Measurements from ENCODE around the gene LHX5.
A peak's percentile ranks its signal among the peaks of the same experiment; 100 is the strongest.

The LHX5 gene

DNA sequence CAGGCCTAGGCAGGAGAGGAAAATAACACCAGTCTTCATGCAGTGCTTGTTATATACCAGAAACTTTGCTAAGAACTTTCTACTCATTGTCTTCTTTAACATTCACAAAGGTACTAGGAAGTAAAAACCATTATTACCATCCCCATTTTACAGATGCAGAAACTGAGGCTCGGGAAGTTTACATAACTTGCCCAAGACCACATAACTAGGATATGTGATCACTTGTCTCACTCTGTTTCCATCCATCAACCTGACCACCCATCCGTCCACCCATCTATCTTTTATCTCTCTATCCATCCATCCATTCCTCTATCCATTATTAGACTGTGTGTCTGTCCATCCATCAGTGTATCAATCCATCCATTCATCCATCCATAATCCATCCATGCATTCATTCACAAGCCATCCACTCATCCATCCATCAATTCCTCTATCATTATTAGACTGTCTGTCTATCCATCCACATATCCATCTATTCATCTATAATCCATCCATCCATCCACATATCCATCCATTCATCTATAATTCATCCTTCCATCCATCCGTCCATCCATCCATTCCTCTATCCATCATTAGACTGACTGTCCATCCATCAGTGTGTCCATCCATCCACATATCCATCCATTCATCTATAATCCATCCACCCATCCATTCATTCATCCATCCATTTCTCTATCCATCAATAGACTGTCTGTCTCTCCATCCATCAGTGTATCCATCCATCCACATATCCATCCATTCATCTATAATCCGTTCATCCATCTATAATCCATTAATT, 33.0 kb downstream of the LHX5 start:
- no peak for DNase-seq

DNA sequence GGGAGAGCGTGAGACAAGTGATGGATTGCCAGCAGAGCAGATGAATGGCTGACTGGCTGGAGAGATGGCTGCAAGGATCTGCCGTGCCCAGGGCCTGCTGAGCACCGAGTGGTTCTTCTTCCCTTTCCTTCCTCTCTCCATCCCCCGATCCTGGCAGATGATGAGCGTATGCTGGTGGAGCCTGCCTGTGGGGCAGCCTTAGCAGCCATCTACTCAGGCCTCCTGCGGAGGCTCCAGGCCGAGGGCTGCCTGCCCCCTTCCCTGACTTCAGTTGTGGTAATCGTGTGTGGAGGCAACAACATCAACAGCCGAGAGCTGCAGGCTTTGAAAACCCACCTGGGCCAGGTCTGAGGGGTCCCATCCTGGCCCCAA, 34.0 kb downstream of the LHX5 start:
- DNase-seq, result no peak

DNA sequence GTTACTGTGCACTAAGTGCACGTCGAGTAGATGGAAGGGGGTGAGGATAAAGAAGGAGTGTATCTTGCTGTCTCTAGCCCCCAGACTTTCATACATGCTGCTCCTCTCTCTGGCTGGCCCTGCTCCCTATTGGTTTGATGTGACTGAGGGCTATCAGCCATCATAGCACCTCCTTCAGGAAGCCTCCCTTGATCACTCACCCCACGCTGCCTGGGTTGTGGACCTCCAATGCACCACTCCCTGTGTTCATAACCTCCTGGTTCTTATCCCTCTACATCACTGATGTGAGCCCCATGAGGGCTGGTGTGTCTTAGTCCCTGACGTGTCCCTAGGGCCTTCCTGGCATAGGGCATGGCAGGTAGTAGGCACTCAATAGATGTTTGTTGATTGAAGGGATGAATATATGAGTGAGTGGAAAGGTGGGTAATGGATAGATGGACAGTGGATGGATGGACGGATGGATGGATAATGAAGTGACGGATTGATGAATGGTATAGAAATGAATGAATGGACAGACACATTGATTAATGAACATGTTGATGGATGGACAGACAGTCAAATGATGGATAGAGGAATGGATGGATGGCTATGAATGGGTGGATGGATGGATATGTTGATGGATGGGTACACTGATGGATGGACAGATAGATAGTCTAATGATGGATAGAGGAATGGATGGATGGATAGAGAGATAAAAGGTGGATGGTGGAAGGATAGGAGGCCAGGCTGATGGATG, 34.5 kb downstream of the LHX5 start:
- no peak for DNase-seq

- DNase-seq, result no peak
These were observed 35.1 kb downstream of the LHX5 start for GRCh38 chr12:113436586-113436985.

- no peak for DNase-seq
These were observed 36.3 kb downstream of the LHX5 start for GRCh38 chr12:113435367-113435766.

- DNase-seq, result no peak
These were observed 38.7 kb downstream of the LHX5 start for GRCh38 chr12:113432986-113433385.

DNA sequence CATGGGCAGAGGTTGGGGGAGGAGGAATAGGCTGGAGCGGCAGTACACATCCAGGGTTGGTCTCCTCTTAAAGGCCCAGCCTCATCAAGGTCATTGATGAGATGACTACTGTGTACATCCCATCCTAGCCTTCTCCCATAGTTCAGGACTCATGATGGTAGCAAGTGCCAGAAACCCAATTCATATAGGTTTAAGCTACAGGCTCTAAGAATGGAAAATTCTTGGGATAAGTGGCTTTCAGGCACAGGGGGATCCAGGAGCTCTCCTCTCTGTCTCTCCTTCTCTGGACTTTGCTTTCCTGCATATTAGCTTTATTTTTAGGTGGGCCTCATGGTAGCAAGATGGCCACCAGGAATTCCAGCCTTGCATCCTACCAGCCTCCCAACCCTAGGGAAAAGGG, 43.2 kb downstream of the LHX5 start:
- no peak for DNase-seq

GRCh38 chr12:113427882-113428281, 43.8 kb downstream of the LHX5 start:
- no peak for DNase-seq

GRCh38 chr12:113425960-113426453, 45.7 kb downstream of the LHX5 start:
- DNase-seq, result peak; percentile 16

GRCh38 chr12:113424915-113425823, 46.5 kb downstream of the LHX5 start:
- DNase-seq, result peak; percentile 45

- no peak for DNase-seq
These were observed 47.2 kb downstream of the LHX5 start for GRCh38 chr12:113424456-113424855.

- DNase-seq, result no peak
These were observed 48.6 kb downstream of the LHX5 start for GRCh38 chr12:113422886-113423669.

- peak; percentile 68 for DNase-seq
These were observed 49.4 kb downstream of the LHX5 start, which contains the start of gene SDSL for GRCh38 chr12:113422030-113422885. TSS of gene SDSL (plus strand) at chr12:113422380. CDS start at chr12:113427983, 5,603 bp downstream.

DNA sequence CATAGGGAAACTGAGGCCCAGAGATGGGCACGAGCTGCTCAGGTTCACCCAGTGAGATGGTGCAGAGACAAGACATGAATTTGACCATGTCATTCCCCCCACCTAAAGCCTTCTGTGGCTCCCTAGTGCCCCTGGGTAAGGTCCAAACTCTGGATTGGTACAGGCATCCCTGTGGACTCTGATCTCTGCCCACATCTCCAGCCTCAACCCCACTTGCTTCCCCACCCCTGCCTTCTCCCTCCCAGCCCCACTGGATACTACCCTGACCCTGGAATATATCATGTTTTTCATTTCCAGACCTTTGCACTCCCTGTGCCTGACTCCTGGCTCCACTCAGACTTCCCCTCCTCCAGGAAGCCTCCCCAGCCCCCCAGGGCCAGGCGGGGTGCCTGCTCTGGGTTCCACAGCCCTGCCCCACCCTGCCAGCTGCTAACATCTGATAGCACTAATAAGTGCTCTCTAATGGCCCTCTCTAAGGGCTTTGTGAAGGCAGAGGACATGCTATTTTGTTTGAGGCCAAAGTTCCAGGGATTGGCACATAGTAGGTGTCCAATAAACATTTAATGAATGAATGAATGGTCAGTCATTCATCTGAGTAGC, 50.6 kb downstream of the LHX5 start:
- no peak for DNase-seq

DNA sequence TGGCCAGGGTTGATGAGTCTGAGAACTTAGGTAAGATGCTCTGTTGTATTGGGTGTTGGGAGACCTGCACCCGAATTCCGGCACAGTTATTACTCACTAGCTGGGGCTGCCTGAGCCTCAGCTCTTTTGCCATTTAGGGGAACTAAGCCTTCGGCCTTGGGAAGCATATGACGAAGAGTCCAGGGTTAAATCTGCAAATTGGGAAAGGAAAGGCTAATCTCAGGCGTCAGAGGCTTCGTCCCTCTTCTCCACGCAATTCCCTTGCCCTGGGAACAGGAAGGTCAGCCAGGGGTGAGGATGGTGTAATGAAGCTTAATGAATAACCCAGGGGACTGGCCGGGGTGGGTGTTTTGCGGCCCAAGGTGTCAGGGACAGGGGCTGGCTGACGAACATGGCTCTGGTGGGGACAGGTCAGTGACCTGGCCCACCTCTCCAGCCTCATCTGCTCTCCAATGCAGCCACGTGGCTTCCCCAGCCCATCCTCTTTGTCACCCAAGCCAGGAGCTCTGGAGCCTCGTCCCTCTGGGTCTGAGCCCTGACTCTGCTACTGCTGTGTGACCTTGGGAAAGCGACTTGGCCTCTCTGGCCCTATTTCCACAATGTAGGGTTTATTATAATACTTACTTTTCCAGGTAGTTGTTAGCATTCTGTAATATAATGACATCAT, 53.3 kb downstream of the LHX5 start:
- no peak for DNase-seq

DNA sequence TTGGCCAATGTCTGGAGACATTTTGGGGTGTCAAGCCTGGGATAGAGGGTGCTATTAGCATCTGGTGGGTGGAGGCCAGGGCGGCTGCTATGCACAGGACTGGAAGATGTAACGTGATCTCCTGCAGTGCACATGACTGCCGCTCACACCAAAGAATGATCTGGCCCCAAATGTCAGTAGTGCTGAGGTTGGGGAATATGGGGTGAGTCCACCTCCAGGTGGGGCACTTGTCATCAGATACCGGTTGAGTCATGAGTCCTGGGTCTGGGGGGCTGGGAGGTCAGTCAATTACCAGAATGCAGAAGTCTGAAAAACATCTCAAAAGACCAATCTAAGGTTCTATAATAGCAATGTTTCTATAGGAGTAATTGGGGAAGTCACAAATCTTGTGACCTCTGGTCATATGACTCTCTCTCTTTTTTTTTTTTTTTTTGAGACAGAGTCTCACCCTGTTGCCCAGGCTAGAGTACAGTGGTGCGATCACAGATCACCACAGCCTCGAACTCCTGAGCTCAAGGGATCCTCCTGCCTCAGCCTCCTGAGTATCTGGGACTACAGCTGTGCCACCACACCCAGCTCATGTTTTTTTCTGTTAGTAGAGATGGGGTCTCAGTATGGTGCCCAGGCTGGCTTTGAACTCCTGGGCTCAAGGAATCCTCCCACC, 55.4 kb downstream of the LHX5 start:
- DNase-seq, result no peak

DNA sequence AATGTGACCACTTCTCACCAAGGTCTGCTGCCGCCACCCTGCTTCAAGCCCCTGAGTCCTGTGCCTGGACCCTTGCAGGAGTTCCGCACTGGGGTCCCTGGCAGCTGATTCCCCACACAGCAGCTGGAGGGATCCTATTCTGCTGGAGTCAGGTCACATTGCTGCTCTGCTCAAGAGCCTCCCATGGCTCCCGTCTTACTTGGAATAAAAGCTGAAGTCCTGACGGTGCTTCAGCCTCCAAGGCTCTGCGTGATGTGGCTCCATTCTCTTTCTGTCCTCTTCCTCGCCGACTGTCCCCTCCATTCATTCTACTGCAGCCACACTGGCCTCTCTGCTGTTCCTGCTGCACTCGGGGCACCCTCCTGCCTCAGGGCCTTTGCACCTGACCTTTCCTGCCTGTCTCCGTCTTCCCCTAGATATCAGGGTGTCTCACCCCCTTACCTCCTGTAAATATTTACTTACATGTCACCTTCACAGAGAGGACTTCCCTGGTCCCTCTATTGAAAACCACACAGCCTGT, 57.1 kb downstream of the LHX5 start:
- DNase-seq, result no peak

GRCh38 chr12:113413488-113413939, 58.2 kb downstream of the LHX5 start:
- no peak for DNase-seq
